ENCODE data around the gene DLG2. TPM values are rescaled to one million over a fixed set of nuclear protein-coding genes. Genes with fewer than 3 reads are reported as not detected.

DLG2 gene
- total and polyA plus RNA-seq, 9 donors: 2.5 to 20.7 (median 12.0) TPM

DNA sequence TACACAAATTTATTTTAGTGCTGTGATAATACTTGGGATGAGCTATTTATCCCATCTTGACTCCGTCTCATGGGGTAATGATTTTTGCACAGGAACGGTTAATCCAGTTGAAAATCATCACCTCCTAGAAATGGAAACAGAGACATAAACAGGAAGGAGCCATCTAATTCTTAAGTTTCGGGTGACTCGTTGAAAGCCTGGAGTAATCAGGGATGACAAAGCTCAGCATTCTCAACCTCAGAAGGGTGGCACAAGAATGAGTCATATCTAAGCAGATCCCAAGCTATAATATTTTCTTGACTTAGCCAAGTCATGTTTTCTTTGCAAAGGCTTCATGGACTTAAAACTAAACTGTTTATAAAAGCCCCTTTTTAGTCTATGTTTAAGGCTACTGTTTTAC lies 2060.2 kb downstream of the DLG2 start:
- Histone ChIP-seq H3K4me3 (no peak overlapping the region), H3K27ac (no peak overlapping the region), H3K4me1 (ENCODE audit: insufficient read depth) (no peaks in the 10 kb centered on the region), H3K36me3 (no peaks in the 10 kb centered on the region), H3K27me3 (no peaks in the 10 kb centered on the region), H3K9me3 (no peaks in the 10 kb centered on the region)
- no peak for DNase-seq
- 72% methylated on average over 4 of the region's 4 CpGs for WGBS, 3 donors
- intact Hi-C loops (cut with DNase I): no loop called here
- TF ChIP-seq EP300 (IDR thresholded peaks at IDR 0.05) (no peak), POLR2A (IDR thresholded peaks at IDR 0.05) (no peak)
- TF ChIP-seq, protein P1, sequence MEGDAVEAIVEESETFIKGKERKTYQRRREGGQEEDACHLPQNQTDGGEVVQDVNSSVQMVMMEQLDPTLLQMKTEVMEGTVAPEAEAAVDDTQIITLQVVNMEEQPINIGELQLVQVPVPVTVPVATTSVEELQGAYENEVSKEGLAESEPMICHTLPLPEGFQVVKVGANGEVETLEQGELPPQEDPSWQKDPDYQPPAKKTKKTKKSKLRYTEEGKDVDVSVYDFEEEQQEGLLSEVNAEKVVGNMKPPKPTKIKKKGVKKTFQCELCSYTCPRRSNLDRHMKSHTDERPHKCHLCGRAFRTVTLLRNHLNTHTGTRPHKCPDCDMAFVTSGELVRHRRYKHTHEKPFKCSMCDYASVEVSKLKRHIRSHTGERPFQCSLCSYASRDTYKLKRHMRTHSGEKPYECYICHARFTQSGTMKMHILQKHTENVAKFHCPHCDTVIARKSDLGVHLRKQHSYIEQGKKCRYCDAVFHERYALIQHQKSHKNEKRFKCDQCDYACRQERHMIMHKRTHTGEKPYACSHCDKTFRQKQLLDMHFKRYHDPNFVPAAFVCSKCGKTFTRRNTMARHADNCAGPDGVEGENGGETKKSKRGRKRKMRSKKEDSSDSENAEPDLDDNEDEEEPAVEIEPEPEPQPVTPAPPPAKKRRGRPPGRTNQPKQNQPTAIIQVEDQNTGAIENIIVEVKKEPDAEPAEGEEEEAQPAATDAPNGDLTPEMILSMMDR (IDR thresholded peaks at IDR 0.05): no peak

GRCh38 chr11:83564870-83565269 lies 2062.3 kb downstream of the DLG2 start:
- H3K4me3 ChIP-seq: no peak overlapping the region
- no peaks in the 10 kb centered on the region for H3K27me3 ChIP-seq
- no peak for DNase-seq
- no peak overlapping the region for H3K27ac ChIP-seq
- 92 to 100% (median 99%) methylated on average over 1 of the region's 1 CpG for WGBS, 3 donors
- no peaks in the 10 kb centered on the region for H3K9me3 ChIP-seq
- H3K4me1 ChIP-seq (ENCODE audit: insufficient read depth): no peaks in the 10 kb centered on the region
- TF ChIP-seq, protein P1 (IDR thresholded peaks at IDR 0.05): no peak
- TF ChIP-seq EP300 (IDR thresholded peaks at IDR 0.05) (no peak), POLR2A (IDR thresholded peaks at IDR 0.05) (no peak)
- intact Hi-C loops (cut with DNase I): no loop called here
- no peaks in the 10 kb centered on the region for H3K36me3 ChIP-seq

DNA sequence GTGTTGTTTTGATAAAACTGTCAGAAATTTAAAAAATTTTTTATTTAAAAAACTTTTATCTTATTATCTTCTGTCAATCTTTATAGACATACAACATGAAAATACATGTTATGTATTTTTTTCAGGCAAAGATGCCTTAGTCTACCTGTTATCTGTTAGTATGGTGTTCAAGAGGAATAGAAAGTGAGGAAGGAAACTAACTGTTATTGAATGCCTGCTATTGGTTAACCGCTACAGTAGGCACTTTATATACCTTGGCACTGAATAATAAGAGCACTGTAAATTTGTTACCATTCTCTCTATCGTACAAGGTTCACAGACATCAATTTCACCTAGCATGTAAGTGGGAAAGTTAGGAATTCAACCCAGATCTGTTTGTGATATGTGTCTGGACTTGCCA lies 2068.9 kb downstream of the DLG2 start:
- 97 to 99% (median 98%) methylated on average over 2 of the region's 2 CpGs for WGBS, 3 donors
- TF ChIP-seq, protein P1 (IDR thresholded peaks at IDR 0.05): no peak
- TF ChIP-seq EP300 (IDR thresholded peaks at IDR 0.05) (no peak), POLR2A (IDR thresholded peaks at IDR 0.05) (no peak)
- no peak for DNase-seq

GRCh38 chr11:83557653-83558052 lies 2069.5 kb downstream of the DLG2 start:
- no peak overlapping the region for H3K4me3 ChIP-seq
- H3K36me3 ChIP-seq: no peaks in the 10 kb centered on the region
- no peaks in the 10 kb centered on the region for H3K27me3 ChIP-seq
- no peaks in the 10 kb centered on the region for H3K4me1 ChIP-seq (ENCODE audit: insufficient read depth)
- no peak for DNase-seq
- no peak overlapping the region for H3K27ac ChIP-seq
- WGBS, 3 donors: 91 to 99% (median 94%) methylated on average over 2 of the region's 2 CpGs
- H3K9me3 ChIP-seq: no peaks in the 10 kb centered on the region
- intact Hi-C loops (cut with DNase I): no loop called here
- TF ChIP-seq, protein P1 (IDR thresholded peaks at IDR 0.05): no peak
- TF ChIP-seq POLR2A (IDR thresholded peaks at IDR 0.05): no peak
- TF ChIP-seq EP300 (IDR thresholded peaks at IDR 0.05): no peak

More for the DNA sequence above, 2068.9 kb downstream of the DLG2 start:
- Histone ChIP-seq H3K4me3 (no peak overlapping the region), H3K36me3 (no peaks in the 10 kb centered on the region), H3K27ac (no peak overlapping the region), H3K27me3 (no peaks in the 10 kb centered on the region), H3K4me1 (ENCODE audit: insufficient read depth) (no peaks in the 10 kb centered on the region), H3K9me3 (no peaks in the 10 kb centered on the region)
- intact Hi-C loops (cut with DNase I): no loop called here

- Histone ChIP-seq H3K4me3 (no peak overlapping the region), H3K36me3 (no peaks in the 10 kb centered on the region), H3K9me3 (no peaks in the 10 kb centered on the region), H3K27me3 (no peaks in the 10 kb centered on the region), H3K4me1 (ENCODE audit: insufficient read depth) (no peaks in the 10 kb centered on the region), H3K27ac (no peak overlapping the region)
- intact Hi-C loops (cut with DNase I): no loop called here
- no peak for DNase-seq
- no peak for TF ChIP-seq POLR2A (IDR thresholded peaks at IDR 0.05)
- TF ChIP-seq, protein P1 (IDR thresholded peaks at IDR 0.05): no peak
- TF ChIP-seq EP300 (IDR thresholded peaks at IDR 0.05): no peak
Measured at GRCh38 chr11:83554876-83555275, 2072.3 kb downstream of the DLG2 start.

All from ovary (tissue), 9 donors.